ENCODE results near the gene IKZF3.

The IKZF3 gene

DNA sequence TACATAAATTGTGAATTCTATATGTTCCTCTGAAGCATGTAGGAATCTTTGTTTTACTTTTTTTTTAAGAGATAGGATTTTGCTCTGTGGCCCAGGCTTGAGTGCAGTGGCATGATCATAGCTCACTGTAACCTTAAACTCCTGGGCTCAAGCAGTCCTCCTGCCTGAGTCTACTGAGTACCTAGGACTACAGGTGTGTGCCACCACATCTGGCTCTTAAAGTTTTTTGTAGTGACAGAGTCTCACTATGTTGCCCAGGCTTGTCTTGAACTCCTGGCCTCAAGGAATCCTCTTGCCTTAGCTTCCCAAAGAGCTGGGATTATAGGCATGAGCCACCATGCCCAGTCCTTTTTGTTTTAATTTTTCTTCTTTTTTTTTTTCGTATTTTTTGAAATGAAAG, 25.3 kb downstream of the IKZF3 start:
- H3K36me3 Mint-ChIP-seq (ENCODE audit: low read depth) = peaks cover 90% of the 10 kb centered on the region
- H3K9me3 Mint-ChIP-seq = peaks cover 23% of the 10 kb centered on the region
- peaks cover 77% of the 10 kb centered on the region for H3K4me1 Mint-ChIP-seq (ENCODE audit: low read depth)
- H3K27me3 Mint-ChIP-seq = no peaks in the 10 kb centered on the region
- H3K27ac Mint-ChIP-seq = no peak overlapping the region
- H3K4me3 Mint-ChIP-seq = no peak overlapping the region

DNA sequence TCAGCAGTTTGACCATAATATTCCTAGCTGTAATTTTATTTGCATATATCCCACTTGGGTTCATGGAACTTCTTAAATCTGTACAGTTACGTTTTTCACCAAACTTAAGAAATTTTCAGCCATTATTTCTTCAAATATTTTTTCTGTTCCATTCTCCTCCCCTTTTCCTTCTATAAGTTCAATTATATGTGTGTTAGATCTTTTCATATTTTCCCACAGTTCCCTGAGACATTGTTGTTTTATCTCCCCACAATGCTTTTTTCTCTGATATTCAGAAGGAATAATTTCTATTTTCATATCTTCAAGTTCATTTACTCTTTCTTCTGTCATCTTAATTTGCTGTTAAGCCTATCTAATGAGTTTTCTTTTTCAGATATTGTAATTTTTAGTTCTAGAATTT, 26.1 kb downstream of the IKZF3 start:
- H3K27ac Mint-ChIP-seq = no peak overlapping the region
- peaks cover 23% of the 10 kb centered on the region for H3K9me3 Mint-ChIP-seq
- H3K4me1 Mint-ChIP-seq (ENCODE audit: low read depth) = peaks cover 74% of the 10 kb centered on the region
- H3K36me3 Mint-ChIP-seq (ENCODE audit: low read depth) = peaks cover 88% of the 10 kb centered on the region
- no peaks in the 10 kb centered on the region for H3K27me3 Mint-ChIP-seq
- no peak overlapping the region for H3K4me3 Mint-ChIP-seq

DNA sequence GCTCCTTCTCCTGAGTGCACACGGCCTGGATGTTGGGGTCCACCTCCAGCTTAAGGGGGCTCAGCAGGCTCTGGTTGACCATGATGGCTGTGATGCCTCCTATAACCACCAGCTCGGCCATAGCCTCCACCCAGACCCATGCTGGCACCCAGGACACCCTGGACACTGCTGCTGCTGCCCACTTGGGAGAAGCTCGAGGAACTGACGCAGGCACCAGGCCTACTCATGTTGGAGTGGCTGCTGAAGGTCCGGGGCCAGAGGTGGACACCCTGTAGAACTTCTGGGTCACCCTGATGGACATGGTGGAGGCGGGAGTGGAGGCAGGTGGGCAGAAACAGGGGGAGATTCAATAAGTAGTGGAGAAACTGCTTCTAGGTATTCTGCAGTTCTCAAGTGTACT, 28.0 kb downstream of the IKZF3 start:
- Mint-ChIP-seq H3K27ac (no peak overlapping the region), H3K4me3 (no peak overlapping the region), H3K27me3 (no peaks in the 10 kb centered on the region), H3K4me1 (ENCODE audit: low read depth) (peaks cover 67% of the 10 kb centered on the region), H3K9me3 (peaks cover 23% of the 10 kb centered on the region), H3K36me3 (ENCODE audit: low read depth) (peaks cover 80% of the 10 kb centered on the region)

DNA sequence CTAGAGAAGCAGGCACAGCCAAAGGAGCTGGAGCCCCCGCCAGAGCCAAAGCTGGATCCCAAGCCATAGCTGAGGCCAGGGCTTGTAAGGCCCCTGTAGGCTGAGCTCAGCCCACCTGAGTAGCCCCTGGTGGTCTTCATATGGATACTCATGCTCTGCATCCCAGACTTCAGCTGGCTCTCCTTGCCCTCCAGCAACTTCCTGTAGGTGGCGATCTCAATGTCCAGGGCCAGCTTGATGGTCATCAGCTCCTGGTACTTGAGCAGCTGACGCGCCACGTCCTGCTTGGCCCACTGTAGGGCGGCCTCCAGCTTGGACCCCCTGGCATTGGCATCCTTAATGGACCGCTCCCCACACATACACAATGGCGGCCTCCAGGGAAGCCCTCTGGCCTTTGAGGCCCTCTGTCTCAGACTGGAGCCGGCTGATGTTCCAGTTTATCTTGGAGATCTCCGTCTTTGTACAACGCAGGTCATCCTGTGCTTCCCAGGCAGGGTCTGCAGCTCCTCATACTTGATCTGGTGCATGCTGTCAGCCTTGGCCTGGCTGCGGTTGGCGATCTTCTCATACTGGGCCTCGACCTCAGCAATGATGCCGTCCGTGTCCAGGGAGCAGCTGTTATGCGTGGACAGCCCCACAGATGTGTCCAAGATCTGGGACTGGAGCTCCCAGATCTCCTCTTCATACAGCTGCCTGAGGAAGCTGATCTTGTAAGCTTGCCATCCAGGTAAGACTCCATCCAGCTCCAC, 28.9 kb downstream of the IKZF3 start:
- Mint-ChIP-seq H3K27me3 (no peaks in the 10 kb centered on the region), H3K4me1 (ENCODE audit: low read depth) (peaks cover 64% of the 10 kb centered on the region), H3K36me3 (ENCODE audit: low read depth) (peaks cover 79% of the 10 kb centered on the region), H3K4me3 (no peak overlapping the region), H3K9me3 (peaks cover 23% of the 10 kb centered on the region), H3K27ac (peak overlapping the region; percentile 56)

DNA sequence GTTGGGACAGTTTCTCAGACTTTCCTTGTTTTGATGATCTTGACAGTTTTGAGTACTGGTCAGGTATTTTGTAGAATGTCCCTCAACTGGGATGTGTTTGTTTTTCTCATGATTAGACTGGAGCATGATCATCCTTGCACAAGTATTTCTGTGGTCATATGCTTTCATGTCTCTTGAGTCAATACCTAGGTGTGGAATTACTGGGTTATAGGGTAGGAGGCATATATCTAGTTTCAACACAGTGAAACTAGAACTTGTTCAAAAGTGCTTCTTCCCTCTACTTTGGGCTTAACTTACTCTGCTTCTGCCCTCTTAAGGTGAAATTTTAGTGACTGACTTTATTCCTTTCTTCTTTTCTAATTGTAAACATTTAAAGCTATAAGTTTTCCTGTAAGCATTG, 30.1 kb downstream of the IKZF3 start:
- H3K36me3 Mint-ChIP-seq (ENCODE audit: low read depth) = peaks cover 78% of the 10 kb centered on the region
- H3K27me3 Mint-ChIP-seq = no peaks in the 10 kb centered on the region
- peaks cover 14% of the 10 kb centered on the region for H3K9me3 Mint-ChIP-seq
- H3K4me3 Mint-ChIP-seq = no peak overlapping the region
- peaks cover 65% of the 10 kb centered on the region for H3K4me1 Mint-ChIP-seq (ENCODE audit: low read depth)
- H3K27ac Mint-ChIP-seq = no peak overlapping the region

DNA sequence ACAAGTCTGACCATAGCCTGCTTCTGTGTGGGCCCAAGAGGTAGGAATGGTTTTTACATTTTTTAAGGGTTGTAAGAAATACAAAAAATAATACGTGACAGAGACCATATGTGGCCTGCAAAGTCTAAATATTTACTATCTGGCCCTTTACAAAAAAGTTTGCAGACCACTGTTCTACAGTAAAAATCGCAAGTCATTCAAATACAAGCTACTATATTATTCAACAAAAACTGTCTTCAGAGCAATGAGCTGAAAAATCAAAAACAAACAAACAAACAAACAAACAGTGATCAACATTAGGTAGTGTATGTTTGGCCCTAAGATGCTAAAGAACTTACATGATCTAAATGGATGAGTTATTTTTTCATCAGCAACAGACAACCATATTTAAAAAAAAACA, 32.5 kb downstream of the IKZF3 start:
- Mint-ChIP-seq H3K9me3 (peaks cover 8% of the 10 kb centered on the region), H3K4me3 (no peak overlapping the region), H3K4me1 (ENCODE audit: low read depth) (peaks cover 70% of the 10 kb centered on the region), H3K27ac (peak overlapping the region; percentile 45), H3K27me3 (no peaks in the 10 kb centered on the region), H3K36me3 (ENCODE audit: low read depth) (peaks cover 79% of the 10 kb centered on the region)

DNA sequence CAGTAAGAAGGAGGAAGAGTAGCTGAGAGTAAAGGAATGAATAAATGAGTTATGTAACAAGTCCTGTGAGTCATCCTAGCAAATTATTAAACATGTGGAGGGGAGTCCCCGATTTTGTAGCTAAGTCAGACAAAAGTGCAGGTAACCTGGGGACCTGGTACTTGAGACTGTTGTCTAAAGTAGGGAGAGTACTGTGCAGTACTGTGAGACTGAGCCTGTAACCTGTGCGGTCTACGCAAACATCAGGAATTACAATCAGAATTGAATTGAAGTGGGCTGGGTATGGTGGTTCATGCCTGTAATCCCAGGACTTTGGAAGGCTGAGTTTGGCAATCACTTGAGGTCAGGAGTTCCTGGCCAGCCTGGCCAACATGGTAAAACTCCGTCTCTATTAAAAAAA, 35.7 kb downstream of the IKZF3 start:
- Mint-ChIP-seq H3K9me3 (peaks cover 21% of the 10 kb centered on the region), H3K4me3 (no peak overlapping the region), H3K27me3 (no peaks in the 10 kb centered on the region), H3K4me1 (ENCODE audit: low read depth) (peaks cover 52% of the 10 kb centered on the region), H3K36me3 (ENCODE audit: low read depth) (peaks cover 86% of the 10 kb centered on the region), H3K27ac (peak overlapping the region; percentile 46)

DNA sequence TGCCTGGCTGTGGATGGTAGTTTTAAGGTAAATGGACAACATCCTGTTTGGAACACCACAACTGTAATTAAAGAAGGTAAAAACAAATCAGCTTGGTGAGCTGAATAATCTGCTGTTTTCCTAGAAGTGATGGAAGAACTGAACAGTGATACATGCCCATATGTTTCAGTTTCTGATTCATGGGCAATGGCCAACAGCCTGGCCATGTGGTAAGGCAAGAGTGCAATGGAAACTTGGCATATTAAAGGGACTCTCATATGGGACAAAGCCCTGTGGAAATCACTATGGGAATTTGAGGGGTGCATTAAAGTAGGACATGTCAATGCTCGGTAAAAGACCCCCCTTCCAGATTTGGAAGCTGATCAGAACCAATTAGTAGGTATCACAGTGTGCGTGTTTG, 37.8 kb downstream of the IKZF3 start:
- Mint-ChIP-seq H3K4me3 (no peak overlapping the region), H3K27ac (peak overlapping the region; percentile 70), H3K27me3 (no peaks in the 10 kb centered on the region), H3K36me3 (ENCODE audit: low read depth) (peaks cover 95% of the 10 kb centered on the region), H3K4me1 (ENCODE audit: low read depth) (peaks cover 60% of the 10 kb centered on the region), H3K9me3 (peaks cover 28% of the 10 kb centered on the region)

DNA sequence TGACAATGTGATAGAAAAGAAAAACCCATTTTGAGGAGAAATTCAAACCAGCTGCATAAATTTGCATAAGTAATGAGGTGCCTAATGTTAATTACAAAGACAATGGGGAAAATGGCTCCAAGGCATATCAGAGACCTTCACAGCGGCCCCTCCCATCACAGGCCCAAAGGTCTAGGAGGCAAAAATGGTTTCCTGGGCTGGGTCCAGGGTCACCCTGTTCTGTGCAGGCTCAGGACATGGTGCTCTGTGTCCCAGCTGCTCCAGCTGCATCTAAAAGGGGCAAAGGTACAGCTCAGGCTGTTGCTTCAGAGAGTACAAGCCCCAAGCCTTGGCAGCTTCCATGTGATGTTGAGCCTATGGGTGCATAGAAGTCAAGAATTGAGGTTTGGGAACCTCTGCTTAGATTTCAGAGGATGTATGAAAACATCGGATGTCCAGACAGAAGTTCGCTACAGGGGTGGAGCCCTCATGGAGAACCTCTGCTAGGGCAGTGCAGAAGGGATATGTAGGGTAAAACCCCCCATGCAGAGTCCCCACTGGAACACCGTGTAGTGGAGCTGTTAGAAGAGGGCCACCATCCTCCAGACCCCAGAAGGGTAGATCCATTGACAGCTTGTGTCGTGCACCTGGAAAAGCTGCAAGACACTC, 40.6 kb downstream of the IKZF3 start:
- peaks cover 31% of the 10 kb centered on the region for H3K9me3 Mint-ChIP-seq
- peaks cover 96% of the 10 kb centered on the region for H3K36me3 Mint-ChIP-seq (ENCODE audit: low read depth)
- H3K4me3 Mint-ChIP-seq = no peak overlapping the region
- H3K4me1 Mint-ChIP-seq (ENCODE audit: low read depth) = peaks cover 70% of the 10 kb centered on the region
- no peaks in the 10 kb centered on the region for H3K27me3 Mint-ChIP-seq
- peak overlapping the region; percentile 75 for H3K27ac Mint-ChIP-seq

DNA sequence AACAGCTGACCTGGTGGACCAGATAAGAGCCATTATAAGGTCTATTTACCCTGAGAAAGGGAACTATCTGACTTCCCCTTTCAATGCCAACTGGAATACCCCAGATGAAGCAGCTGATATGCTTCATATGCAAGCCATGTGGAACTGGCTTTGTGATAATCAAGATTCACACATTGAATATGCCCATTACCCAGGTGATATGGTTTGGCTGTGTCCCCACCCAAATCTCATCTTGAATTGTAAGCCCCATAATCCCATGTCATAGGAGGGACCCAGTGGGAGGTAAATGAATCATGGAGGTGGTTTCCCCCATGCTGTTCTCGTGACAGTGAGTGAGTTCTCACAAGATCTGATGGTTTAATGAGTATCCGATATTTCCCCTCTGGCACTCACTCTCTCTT, 42.1 kb downstream of the IKZF3 start:
- Mint-ChIP-seq H3K27me3 (no peaks in the 10 kb centered on the region), H3K4me3 (peak overlapping the region; percentile 6), H3K36me3 (ENCODE audit: low read depth) (peaks cover 90% of the 10 kb centered on the region), H3K4me1 (ENCODE audit: low read depth) (peaks cover 68% of the 10 kb centered on the region), H3K27ac (peak overlapping the region; percentile 75), H3K9me3 (peaks cover 31% of the 10 kb centered on the region)

DNA sequence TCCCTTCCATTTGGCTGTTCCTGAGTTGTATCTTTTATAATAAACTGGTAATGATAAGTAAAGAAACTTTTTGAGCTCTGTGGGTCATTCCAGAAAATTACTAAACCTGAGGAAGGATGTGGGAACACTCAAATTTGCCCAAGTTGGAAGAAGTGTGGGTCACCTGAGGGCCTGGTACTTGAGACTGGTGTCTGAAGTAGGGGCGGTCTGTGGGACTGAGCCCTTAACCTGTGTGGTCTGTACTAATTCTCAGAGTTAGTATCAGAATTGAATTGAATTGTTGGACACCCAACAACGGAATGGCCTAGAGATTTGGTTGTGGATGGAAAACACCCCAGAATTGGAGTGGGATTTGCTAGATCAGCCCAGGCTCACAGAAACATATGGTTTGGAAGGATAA, 43.1 kb downstream of the IKZF3 start:
- peaks cover 89% of the 10 kb centered on the region for H3K36me3 Mint-ChIP-seq (ENCODE audit: low read depth)

DNA sequence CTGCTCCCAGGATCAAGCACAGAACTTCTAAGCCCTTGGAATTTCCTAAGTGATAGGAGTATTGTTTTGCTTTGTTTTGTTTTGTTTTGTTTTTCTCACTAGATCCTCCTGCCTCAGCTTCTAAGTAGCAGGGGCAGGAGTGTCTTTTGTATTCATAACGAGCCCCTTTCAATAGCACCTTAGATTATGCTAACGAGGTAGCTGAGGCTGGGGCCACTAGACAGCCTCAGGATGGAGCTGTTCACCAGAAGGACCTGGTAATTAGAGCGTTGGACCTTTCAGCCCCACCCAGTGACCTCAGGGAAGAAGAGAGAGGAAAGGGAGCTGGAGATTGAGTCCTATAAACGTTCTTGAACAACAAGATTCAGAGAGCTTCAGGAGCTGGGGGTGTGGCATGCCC, 43.6 kb downstream of the IKZF3 start:
- H3K4me3 Mint-ChIP-seq = peak overlapping the region; percentile 12

More for the DNA sequence above, 43.1 kb downstream of the IKZF3 start:
- H3K4me3 Mint-ChIP-seq = no peak overlapping the region
- peaks cover 58% of the 10 kb centered on the region for H3K4me1 Mint-ChIP-seq (ENCODE audit: low read depth)
- H3K27ac Mint-ChIP-seq = peak overlapping the region; percentile 75
- no peaks in the 10 kb centered on the region for H3K27me3 Mint-ChIP-seq
- H3K9me3 Mint-ChIP-seq = peaks cover 24% of the 10 kb centered on the region

DNA sequence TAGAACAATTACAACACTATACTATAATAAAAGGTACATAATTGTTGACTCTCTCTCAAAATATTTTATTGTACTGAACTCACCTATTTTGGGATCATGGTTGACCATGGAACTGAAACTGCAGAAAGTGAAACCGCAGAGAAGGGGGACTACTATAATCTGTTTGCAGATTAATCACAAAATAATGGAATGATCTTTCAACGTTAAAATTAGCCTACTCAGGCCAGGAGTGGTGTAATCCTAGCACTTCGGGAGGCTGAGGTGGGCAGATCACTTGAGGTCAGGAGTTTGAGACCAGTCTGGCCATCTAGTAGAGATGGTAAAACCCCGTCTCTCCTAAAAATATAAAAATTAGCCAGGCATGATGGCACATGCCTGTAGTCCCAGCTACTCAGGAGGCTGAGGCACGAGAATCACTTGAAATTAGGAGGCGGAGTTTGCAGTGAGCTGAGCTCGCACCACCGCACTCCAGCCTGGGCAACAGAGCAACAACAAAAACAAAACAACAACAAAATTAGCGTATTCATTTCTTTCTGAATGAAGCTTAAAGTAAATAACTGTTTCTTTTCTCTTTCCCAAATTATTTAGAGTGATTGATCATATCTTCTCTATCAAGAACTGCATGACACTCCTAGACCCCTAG, 45.6 kb downstream of the IKZF3 start:
- Mint-ChIP-seq H3K27me3 (no peaks in the 10 kb centered on the region), H3K4me3 (peak overlapping the region; percentile 43), H3K36me3 (ENCODE audit: low read depth) (peaks cover 86% of the 10 kb centered on the region), H3K4me1 (ENCODE audit: low read depth) (peaks cover 83% of the 10 kb centered on the region), H3K27ac (peak overlapping the region; percentile 86), H3K9me3 (peaks cover 10% of the 10 kb centered on the region)

More for the DNA sequence above, 43.6 kb downstream of the IKZF3 start:
- peak overlapping the region; percentile 83 for H3K27ac Mint-ChIP-seq
- peaks cover 62% of the 10 kb centered on the region for H3K4me1 Mint-ChIP-seq (ENCODE audit: low read depth)
- H3K36me3 Mint-ChIP-seq (ENCODE audit: low read depth) = peaks cover 89% of the 10 kb centered on the region
- H3K27me3 Mint-ChIP-seq = no peaks in the 10 kb centered on the region
- H3K9me3 Mint-ChIP-seq = peaks cover 23% of the 10 kb centered on the region

DNA sequence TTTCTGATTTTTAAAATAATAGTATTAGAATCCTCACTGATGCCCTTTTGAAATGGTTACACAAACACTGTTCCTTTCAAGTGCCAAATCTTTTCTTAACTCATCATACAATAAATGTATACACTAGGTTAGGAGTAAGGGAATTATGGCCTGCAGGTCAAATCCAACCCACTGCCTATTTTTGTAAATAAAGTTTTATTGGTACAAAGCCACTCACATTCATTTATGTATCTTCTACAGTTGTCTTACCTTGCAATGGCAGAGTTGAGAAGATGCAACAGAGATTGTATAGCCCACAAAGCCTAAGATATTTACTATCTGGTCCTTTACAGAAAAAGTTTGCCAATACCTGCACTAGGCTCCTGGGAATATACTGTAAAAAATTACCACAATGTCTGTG, 47.8 kb downstream of the IKZF3 start:
- peaks cover 84% of the 10 kb centered on the region for H3K36me3 Mint-ChIP-seq (ENCODE audit: low read depth)
- H3K4me3 Mint-ChIP-seq = no peak overlapping the region
- no peaks in the 10 kb centered on the region for H3K27me3 Mint-ChIP-seq
- peaks cover 83% of the 10 kb centered on the region for H3K4me1 Mint-ChIP-seq (ENCODE audit: low read depth)
- H3K27ac Mint-ChIP-seq = no peak overlapping the region
- peaks cover 3% of the 10 kb centered on the region for H3K9me3 Mint-ChIP-seq

DNA sequence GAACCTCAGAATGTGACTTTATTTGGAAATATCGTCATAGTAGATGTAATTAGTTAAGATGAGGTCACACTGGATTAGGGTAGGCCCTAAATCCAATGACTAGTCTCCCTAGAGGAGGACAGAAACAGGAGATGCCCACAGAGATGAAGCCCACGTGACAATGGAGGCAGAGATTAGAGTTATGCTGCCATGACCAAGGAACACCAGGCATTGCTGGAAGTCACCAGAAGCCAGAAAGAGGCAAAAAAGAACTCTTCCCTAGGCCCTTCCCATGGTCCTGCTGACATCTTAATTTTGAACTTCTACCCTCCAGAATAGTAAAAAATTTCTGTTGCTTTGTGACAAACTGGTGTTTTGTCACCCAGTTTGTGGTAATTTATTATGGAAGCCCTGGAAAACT, 49.6 kb downstream of the IKZF3 start:
- H3K9me3 Mint-ChIP-seq = no peaks in the 10 kb centered on the region
- peak overlapping the region; percentile 72 for H3K4me3 Mint-ChIP-seq
- H3K4me1 Mint-ChIP-seq (ENCODE audit: low read depth) = peaks cover 78% of the 10 kb centered on the region
- H3K36me3 Mint-ChIP-seq (ENCODE audit: low read depth) = peaks cover 83% of the 10 kb centered on the region
- peak overlapping the region; percentile 90 for H3K27ac Mint-ChIP-seq
- no peaks in the 10 kb centered on the region for H3K27me3 Mint-ChIP-seq
